Measurements from ENCODE around the gene SH3YL1.

The SH3YL1 gene

DNA sequence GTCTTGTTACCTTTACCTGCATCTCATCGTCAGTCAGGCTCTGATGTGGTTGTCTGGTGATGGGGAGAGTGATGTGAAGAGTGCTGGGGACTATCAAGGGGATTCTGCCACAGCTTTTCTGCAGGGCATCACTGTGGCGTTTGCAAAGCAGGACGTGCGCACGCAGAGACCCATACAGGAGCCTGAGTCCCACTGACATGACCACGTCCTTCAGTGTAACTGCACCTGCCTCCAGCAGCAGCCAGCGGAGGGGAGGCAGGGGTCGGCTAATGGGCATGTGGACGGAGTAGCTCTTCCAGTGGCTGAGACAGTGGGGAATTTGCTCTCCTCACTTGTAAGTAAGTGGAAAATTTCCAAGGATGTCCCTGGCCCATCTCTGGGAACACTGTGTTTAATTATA is 17.5 kb upstream of the SH3YL1 start:
- DNase-seq (ENCODE audit: low read depth) = no peak

DNA sequence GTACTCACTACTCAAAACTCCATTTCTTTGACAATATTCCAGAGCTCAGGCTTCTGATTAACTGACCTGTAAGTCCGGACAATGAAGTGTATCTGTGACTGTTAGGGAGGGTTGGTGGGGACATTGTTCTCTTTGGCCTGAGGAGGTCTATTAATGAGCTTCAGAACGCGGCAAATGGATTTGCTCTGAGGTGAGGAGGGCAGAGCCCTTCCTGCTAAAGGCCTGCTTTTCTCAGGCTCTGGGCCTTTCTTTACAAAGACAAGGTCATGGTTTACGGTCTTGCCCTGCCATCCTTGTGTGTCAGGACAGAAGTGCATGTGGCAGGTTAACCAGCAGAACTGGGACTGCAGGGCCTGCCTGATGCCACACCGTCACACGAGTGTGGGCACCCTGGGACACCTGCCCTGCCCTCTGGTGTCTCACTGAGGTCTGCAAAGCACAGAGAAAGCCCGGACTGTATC is 16.8 kb upstream of the SH3YL1 start:
- no peak for DNase-seq (ENCODE audit: low read depth)

DNA sequence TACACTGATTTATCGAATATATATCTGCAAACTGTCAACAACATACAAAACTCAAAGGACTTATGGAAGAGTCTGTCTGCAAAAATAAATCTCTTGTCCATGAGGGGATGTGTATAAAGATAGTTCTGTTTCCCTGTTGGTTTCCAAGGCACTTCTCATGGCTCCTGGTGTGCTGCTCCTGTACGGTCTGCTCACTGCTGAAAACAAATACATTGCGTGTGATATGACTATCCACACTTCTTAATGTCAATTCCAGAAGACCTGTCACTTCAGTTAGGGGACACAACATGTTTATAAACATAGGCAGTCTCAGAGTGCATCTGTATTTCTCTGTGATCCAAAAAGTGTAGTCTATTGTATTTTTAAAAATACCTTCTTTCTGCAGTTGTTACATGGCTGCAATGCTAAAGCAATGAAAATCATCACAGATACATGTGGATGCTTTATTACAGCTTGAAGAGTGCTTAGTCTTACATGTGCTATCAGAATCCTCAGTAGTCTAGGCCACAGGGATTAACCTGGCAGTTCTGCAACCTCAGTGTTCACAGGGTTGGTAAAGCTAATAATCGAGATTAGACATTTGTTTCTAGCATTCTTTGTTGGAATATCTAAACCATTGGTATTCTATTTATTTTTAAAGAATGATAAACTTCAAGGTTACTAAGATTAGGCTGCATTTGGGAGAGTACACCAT is 16.3 kb upstream of the SH3YL1 start:
- no peak for DNase-seq (ENCODE audit: low read depth)

DNA sequence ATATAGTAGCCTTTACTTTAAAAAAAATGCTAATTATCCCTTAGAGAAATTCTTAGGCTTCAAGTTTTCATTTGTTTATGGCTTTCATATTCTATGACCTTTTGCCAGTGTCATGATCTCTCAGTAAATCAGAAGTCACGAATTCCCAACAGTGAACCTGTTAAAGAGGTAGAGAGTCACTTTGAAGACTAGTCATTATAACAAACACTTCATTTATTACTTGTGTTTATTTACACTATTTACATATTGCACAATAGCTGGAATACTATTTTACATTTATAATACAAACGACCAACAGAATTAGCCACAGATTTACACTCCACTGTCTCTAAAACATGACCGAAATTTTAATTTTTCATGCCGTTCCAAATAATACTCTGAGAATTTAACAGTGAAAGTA is 15.5 kb upstream of the SH3YL1 start:
- DNase-seq (ENCODE audit: low read depth) = no peak

DNA sequence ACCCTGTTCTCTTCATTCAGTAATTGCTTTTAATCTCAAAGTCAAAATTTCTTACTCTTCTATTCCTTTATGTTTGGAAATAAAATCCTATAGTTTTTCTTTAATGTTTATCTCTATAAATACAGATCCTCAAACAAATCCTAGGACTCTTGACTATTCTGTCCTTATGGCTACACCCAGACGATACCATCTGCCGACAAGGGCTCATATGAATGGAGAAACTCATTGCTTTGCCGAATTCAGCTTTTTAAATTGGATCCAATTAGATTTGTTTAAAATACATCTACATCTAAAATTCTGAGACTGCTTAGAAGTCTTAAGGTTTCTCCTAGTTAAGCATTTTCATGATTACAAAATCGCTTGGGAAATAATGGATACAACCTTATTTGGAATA is 15.1 kb upstream of the SH3YL1 start:
- no peak for DNase-seq (ENCODE audit: low read depth)

DNA sequence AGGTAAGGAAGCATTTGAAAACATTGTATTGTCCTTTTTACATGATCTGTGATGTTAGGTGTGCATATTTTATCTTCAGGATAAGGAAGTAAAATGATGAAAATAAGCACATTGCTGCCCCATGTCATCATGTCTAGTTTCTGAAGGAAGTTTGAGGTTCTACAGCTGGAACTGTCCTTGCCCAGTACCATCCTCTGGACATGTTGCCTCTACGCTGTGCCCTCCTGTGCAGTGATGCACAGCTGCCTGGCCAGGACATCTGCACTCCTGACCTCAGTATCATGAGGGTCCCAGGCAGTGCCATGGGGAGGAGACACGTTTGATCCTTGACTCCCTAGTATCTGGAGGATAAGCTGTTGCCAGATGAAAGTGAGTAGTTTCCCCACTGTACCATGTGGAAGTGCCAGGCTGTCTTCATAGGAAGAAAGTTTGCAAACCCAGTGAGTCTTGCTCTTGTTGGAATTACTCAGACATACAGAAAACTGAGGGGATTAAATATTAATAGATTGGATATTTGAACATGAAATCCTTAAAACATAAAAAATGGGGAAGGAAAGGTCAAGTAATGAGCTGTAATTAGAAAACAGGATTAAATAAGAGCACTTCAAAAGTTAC is 14.6 kb upstream of the SH3YL1 start:
- no peak for DNase-seq (ENCODE audit: low read depth)

DNA sequence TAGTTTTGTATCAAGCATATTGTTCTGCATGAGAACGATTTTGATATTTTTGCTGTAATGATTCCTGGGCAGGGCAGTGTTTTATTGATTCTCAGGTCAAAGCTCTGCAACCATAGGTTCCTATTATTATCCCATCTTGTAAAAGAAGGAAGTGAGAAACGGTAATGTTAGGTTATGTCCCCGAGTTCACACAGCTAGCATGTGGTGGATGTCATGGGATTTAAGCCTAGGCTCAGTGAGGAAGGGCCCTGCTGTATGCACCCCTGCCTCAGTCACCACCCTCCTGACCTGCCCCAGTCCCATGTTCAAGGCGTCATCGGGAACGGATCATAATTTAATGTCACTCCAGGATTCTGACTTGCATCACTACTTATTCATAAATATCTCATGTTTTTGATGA is 11.6 kb upstream of the SH3YL1 start:
- DNase-seq (ENCODE audit: low read depth) = no peak

DNA sequence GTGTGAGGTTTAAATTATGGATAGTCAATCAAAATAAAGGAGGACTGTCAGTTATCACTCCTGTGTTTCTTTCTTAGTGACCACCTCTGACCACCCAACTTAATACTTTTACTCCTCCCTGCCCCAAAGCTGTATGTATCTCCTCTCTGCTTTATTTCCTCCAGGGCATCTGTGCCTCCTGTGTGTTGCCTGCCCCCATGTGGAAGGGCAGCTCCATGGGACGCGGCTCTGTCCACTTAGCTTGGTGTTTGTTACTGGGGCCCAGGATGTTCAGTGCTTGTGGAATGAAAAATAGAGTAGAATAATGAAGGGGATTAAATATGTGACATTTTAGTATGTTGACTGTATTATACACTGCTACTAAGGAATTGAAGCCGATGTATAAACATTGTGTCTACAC is 10.7 kb upstream of the SH3YL1 start:
- DNase-seq (ENCODE audit: low read depth) = no peak

DNA sequence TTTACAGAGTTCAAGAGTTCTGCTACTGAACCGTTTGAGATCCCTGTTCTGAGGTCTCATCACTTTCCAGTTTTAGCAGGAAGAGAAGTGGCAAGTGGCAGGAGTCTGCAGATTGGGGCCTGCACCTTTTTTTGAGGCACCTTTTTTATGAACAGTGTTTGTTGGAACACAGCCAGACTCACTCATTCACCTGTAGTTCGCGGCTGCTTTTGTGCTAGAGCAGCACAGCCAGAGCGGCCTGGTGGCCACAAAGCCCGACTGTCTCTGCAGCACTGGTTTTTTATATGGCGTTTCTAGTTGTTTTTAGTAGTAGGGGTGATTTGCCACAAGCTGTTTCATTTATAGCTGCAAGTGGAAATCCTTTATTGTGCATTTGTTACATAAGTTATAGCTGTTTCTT is 9.5 kb upstream of the SH3YL1 start:
- DNase-seq (ENCODE audit: low read depth) = no peak

DNA sequence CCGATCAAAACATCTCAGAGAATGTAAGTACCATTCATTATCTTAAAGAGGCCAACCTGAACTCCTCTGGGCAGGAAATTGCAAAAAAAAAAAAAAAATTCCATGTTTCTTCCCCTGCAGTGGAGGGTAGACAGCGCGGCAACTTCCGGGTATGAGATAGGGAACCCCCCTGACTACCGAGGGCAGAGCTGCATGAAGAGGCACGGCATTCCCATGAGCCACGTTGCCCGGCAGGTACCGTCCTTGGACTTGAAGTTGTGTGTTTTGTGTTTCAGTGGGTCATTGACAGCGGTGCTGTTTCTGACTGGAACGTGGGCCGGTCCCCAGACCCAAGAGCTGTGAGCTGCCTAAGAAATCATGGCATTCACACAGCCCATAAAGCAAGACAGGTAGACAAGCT is 8.1 kb upstream of the SH3YL1 start:
- DNase-seq (ENCODE audit: low read depth) = no peak

DNA sequence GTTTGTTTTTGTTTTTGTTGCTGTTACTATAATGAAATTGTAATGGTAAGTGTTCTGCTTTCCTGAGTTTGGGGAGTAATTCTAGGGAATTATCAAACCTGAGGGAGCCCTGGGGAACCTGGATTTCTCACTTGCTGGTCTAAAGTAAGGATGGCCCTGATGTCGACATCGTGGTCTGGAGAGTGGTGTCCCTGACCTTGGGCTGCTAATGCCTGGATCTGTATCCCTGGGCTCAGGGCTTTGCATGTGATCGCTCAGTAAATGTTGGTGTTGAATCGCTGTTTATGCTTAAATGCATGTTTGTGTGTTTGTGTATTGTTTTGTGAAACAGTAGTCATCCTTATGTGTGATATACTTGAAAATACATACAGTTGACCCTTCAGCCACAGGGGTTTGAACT is 7.0 kb upstream of the SH3YL1 start:
- no peak for DNase-seq (ENCODE audit: low read depth)

DNA sequence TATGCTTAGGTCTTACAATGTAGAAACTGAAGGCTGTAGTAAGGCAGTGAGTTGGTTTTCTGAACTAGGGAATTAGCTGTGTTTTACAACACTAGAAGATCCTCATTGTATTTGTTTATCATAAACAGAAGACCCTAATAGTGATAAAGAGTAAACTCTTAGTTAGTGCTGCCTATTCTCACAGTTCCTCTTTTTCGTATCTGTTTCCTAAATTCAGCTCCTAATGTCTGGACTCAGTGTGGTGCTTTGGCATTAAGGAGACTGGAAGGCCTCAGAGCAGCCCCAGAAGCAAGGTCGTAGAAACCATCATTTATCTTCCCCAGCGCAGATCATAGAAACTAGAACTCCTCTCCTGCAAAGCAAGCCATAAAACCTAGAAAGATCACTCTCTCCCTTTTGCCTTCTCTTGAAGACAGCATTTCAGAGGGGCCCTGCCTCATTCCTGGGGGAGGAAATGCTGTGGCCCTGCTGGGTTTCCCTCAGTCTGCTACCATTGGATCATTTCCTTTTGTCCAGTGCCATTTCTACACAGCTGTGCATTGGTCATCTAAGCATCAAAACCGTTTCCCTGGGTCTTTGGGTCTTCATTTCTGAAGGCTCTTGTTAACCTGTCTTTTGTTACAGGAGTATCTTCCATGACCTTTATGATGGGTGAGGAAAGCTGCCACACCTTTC is 5.7 kb upstream of the SH3YL1 start:
- DNase-seq (ENCODE audit: low read depth) = no peak

DNA sequence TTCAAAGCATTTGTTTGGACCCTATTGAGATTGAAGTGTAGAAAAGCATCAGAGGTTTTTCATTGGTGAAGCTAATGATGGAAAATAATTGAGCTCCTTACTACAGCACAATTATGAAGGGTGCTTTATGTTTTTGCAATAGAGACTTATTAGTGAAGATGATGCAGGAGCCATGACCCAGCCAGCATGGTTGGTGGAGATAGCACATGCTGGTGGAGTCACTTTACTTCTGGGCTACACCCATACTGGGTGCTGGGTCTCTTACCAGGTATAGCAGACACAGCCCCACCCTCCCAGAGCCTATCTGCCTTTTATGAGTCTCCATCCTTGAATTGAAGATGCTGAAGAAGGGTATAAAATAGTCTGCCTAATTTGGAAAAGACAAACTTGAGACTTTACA is 4.5 kb upstream of the SH3YL1 start:
- no peak for DNase-seq (ENCODE audit: low read depth)

DNA sequence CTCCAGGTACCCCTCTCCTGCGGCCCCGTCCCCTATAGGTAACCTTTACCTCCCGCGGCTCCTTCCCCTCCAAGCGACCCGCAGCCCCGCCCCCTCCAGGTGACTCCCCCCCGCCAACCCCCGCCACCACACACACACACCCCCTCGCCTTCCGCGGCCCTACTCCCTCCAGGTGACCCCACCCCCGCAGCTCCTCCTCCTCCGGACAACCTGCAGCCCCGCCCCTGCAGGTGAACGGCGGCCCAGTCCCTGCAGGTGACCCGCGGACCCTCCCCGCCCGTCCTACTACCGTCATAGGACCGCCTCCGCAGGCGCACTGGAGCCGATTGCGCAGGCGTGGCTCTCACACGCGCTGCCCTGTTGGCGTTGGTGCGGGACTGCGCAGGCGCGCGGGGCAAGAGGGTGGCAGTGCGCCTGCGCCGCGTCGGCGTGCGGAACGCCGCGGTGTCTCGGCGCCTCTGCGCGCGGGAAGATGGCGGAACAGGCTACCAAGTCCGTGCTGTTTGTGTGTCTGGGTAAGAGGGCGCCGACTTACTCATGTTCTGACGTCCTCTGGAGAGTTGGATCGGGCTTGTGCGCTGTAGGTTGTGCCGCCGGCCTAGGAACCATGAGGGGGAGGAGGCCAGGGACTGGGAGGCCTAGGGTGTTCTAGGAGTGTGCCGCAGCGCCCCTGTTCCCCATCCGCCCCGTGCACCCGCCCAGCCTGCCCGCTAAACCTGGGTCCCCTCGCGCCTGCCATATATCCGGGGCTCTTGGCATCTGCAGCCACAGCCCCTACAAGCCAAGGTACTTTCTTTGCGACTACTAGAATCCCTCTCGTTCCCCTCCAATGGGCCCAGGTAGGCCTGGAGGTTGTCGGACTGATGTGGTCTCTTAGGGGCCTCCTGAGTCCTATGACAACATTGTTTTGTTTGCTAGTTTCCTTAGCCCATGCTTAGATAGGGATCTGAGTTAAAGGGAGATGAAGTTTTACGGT is 949 bp upstream of the SH3YL1 start, which contains the start of gene ACP1:
Gene ACP1 (plus strand): TSS at position 455 of the 976 bp plus-strand sequence. CDS start 18 bp downstream, at position 473.
- DNase-seq (ENCODE audit: low read depth) = peak; percentile 89

DNA sequence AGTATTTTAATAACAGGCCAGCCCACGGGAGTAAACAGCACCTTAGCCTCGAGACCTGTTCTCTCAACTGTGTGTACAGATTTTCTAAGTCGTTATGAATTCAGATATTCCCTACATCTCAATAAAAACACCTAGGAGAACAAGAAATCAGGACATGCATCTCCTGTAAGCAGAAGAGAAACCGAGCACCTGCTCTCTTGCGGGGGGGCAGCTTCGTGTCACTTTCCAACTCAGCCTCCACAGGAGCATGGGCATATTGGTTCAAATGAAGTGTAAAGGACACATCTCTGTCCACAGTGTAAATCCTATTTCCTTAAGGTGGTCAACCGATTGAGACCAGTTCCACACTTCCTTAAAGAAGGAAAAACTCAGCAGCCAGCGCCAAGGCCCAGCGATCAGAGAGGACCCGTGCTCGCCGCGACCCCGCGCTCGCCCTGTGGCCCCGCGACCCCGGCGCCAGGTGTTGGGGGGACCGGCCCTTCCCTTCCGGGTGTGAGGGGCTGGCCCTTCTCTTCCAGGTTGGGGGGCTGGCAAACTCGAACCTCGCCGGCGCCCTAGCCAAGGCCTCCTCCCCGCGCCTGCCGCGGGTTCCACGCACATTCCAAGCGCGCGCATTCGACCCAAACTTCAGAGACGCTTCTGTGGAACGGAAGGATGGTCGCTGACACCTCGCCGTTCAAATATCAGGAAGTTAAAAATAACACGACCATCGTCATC is 652 bp downstream of the SH3YL1 start:
- no peak for DNase-seq (ENCODE audit: low read depth)

DNA sequence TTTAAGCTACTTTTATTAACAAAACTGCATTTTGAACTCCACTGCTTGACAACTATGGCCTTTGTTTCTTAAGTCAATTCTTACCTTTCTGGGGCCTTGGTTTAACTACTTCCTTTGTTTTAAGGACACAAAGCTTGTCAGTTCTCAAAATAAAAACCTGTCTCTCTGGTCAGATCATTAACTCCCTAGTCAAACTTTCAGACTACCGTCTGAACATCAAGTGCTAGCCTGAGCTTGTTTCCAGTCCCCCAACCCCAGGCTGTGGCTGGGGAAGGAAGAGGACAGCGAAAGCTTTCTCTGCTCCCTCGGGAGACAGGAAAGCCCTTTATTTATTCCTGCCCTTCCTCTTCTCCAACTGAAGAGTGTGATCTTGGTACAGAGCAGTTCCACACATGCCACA is 1.7 kb downstream of the SH3YL1 start:
- no peak for DNase-seq (ENCODE audit: low read depth)

DNA sequence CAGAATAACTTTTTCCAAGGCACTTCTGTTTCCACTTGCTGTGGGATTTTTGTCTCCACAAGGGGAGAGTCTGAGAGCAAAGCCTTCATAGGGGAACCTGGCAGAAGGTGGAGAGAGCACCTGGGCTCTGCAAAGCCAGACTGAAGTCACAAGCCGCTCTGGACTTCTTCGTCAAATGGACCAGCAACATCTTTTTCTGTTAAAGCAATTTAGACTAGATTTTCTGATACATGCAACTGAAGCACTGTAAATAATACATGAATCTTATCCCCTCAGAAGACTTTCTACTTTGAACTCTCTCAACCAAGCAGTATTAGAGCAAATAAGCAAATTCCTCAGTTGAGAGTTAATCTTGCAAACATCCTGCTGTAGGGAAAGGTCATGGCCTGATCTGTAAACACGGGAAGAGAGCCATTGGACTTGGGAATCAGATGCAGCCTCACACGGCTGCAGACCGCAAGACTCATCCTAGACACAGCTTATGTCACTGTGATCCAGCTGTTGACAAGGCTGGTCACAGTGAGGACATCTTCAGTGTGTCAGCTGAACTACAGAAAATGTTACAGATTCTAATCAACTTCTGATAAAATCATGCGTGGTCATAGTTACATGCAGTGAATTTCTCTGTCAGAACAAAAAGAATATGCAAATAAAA is 3.2 kb downstream of the SH3YL1 start:
- no peak for DNase-seq (ENCODE audit: low read depth)

DNA sequence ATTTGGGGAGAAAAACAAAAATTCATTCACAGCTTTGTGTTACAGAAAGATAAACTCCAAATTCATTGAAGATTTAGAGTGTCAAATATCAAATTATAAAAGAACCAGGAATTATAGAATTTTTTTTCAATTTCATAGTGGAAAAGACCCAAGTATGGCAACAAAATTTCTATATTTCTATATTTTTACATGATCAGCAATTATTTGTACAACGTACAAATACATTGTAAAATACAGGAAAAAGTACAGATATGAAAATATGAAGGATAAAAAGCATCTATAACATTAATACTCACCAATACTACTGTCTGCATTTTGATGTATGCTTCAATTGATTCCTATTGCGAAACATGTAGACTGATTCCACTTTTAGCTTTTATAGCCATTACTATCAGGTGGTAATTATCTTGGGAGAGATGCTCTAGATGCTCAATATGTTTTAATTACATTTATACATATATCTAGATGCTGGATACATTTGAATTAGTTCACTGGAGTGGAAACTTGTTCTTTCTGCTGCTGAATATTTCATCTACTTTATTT is 4.0 kb downstream of the SH3YL1 start:
- no peak for DNase-seq (ENCODE audit: low read depth)

DNA sequence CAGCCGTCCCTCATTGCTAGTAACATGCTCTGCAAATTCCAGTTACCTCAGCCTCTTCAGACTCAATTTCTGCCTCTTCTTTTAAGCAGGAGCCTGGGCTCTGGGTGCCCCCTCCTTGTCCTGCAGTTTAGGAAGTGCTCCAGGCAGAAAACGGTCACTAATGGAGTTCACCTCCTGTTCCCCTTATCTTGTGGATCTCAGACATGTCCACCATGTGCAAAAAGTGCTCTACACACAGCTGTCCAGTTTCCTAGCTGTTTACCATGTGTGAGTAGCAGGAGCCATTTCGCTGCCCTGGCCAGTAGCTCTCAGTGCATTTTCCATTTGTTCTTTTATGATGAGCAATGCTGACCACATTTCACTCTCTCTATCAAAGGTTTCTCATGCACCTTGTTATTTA is 4.9 kb downstream of the SH3YL1 start:
- DNase-seq (ENCODE audit: low read depth) = no peak

DNA sequence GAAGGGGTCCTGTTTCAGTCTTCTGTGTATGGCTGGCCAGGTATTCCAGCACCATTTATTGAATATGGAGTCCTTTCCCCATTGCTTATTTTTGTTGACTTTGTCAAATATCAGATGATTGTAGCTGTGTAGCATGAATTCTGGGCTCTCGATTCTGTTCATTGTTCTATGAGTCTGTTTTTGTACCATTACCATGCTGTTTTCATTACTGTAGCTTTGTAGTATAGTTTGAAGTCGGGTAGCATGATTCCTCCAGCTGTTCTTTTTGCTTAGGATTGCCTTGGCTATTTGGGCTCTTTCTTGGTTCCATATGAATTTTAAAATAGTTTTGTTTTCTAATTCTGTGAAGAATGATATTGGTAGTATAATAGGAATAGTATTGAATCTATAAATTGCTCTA is 6.0 kb downstream of the SH3YL1 start:
- DNase-seq (ENCODE audit: low read depth) = no peak

DNA sequence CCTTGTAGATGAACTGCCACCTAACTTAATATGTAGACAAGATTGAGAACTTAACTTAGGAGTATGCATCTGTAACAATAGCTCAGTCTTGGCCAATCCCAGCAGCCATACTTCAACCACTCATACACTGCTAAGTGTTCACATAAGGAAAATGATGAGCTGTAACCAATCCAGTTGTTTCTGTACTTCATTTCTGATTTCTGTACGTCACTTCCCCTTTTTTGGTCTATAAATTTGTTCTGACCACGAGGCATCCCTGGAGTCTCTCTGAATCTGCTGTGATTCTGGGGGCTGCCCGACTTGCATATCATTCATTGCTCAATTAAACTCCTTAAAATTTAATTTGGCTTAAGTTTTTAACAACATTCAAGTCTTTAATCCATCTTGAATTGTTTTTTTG is 6.4 kb downstream of the SH3YL1 start:
- DNase-seq (ENCODE audit: low read depth) = no peak
